K562 (cell line): ENCODE results near the gene MAN1A1. TPM values are rescaled to one million over a fixed set of nuclear protein-coding genes. Genes with fewer than 3 reads are reported as not detected.

Experiments
- ATAC-seq: fragments of 200-7000 bp; cut with Tn5 transposase; 3 replicates; pipeline ENCODE4 v1.9.1; 2020; ENCODE audit warnings: moderate library complexity
- BruUV-seq: library from RNA; stranded (reverse); fragments of 400-500 nt; replicated peaks from 2 replicates; lab custom pipeline; 2021; lab: Mats Ljungman, UMichigan
- CTCF ChIA-PET: fragments of 300-600 bp; formaldehyde crosslinking; extraction: SDS; loops from one replicate; lab custom pipeline; 2021; ENCODE audit warnings: low intra/inter-chr PET ratio; lab: Yijun Ruan, JAX
- POLR2A ChIA-PET: fragments of 300-600, 350-650 bp; sonication (Branson Sonifier 250); formaldehyde crosslinking; extraction: SDS; loops from one replicate; lab custom pipeline; 2021; ENCODE audit warnings: antibody characterized with exemption, inconsistent platforms; lab: Yijun Ruan, JAX
- DNase-seq, 4 experiments: peaks; one replicate each; pipeline versions ENCODE4 v3.0.0 to v3.0.0-alpha.2; 2011 to 2018; ENCODE audit warnings: low spot score in 3 of 4, mixed read lengths in 3 of 4; ENCODE audit errors: extremely low read depth in 1 of 4
- FAIRE-seq: peaks from 2 replicates; lab custom pipeline; 2011; peaks lifted over from hg19 to GRCh38; lab: Jason Lieb, UNC
- H2AFZ ChIP-seq: 2 replicates; pipeline ENCODE4 v1.6.0; 2011; ENCODE audit warnings: low read depth, low read length, control low read depth, inconsistent platforms
- H3K27ac ChIP-seq: fragments of 200-600 bp; 3 replicates; pipeline ENCODE4 v1.8.0; 2011; ENCODE audit warnings: low read depth, mild to moderate bottlenecking, control low read depth, inconsistent platforms, low read length, moderate library complexity, mixed read lengths; ENCODE audit errors: extremely low read depth
- H3K27me3 ChIP-seq, 2 experiments: fragments of 300-600 bp in 1 of 2; 2 replicates in 1 of 2; 3 replicates in 1 of 2; pipeline versions ENCODE4 v1.6.0 to v1.8.0; 2011; ENCODE audit warnings: inconsistent platforms in 2 of 2, low read length in 2 of 2, mild to moderate bottlenecking in 1 of 2, mixed read lengths in 1 of 2, moderate library complexity in 1 of 2; ENCODE audit not compliant: control insufficient read depth in 2 of 2, insufficient read depth in 2 of 2
- H3K36me3 ChIP-seq: fragments of 300-600 bp; 3 replicates; pipeline ENCODE4 v1.8.0; 2011; ENCODE audit warnings: mild to moderate bottlenecking, low read length, inconsistent platforms; ENCODE audit not compliant: control insufficient read depth, insufficient read depth
- H3K4me1 ChIP-seq, 2 experiments: fragments of 200-600 bp in 1 of 2; replicated peaks in 1 of 2; 2 replicates in 1 of 2; 3 replicates in 1 of 2; pipeline versions ENCODE4 v1.5.1 to v1.8.0; 2011; ENCODE audit warnings: inconsistent platforms in 2 of 2, low read length in 2 of 2, mild to moderate bottlenecking in 1 of 2, mixed read lengths in 1 of 2, moderate library complexity in 1 of 2; ENCODE audit not compliant: control insufficient read depth in 2 of 2, insufficient read depth in 2 of 2
- H3K4me2 ChIP-seq: 2 replicates; pipeline ENCODE4 v1.6.1; 2011; ENCODE audit warnings: low read length, control low read depth, inconsistent platforms, mixed read lengths; ENCODE audit not compliant: insufficient read depth
- H3K4me3 ChIP-seq: fragments of 200-600 bp; sonication (generic), shearing (Covaris generic); 2 replicates; pipeline ENCODE4 v1.5.1; 2016; ENCODE audit warnings: control low read depth, inconsistent platforms
- H3K79me2 ChIP-seq: fragments of 200-600 bp; 3 replicates; pipeline ENCODE4 v1.8.0; 2011; ENCODE audit warnings: low read length, inconsistent platforms; ENCODE audit not compliant: control insufficient read depth, insufficient read depth
- H3K9ac ChIP-seq, 2 experiments: 2 replicates each; pipeline versions ENCODE4 v1.6.0 to v1.6.1; 2011; ENCODE audit warnings: low read depth in 2 of 2, low read length in 2 of 2, control low read depth in 1 of 2, inconsistent platforms in 1 of 2, mild to moderate bottlenecking in 1 of 2, mixed read lengths in 1 of 2; ENCODE audit not compliant: insufficient read depth in 1 of 2
- H3K9me1 ChIP-seq: one replicate; pipeline ENCODE4 v1.6.0; 2011; ENCODE audit warnings: inconsistent platforms, mild to moderate bottlenecking, low read length, moderate library complexity; ENCODE audit not compliant: control insufficient read depth, insufficient read depth
- H3K9me3 ChIP-seq: replicated peaks from 2 replicates; pipeline ENCODE4 v1.5.1; 2011; ENCODE audit warnings: low read depth, low read length, inconsistent platforms; ENCODE audit not compliant: control insufficient read depth, insufficient read depth
- H4K20me1 ChIP-seq: replicated peaks from 2 replicates; pipeline ENCODE4 v1.6.1; 2011; ENCODE audit warnings: low read length, inconsistent platforms, mixed read lengths; ENCODE audit not compliant: control insufficient read depth, insufficient read depth
- CEBPB ChIP-seq: fragments of 450-650 bp; IDR thresholded peaks from 2 replicates; pipeline ENCODE4 v1.6.1; 2016; ENCODE audit warnings: missing genetic modification characterization, missing compliant biosample characterization
- CXXC5 ChIP-seq: fragments of 250-450 bp; sonication (Bioruptor Pico); IDR thresholded peaks from 2 replicates; pipeline ENCODE4 v1.8.0; 2022; ENCODE audit warnings: inconsistent platforms, mild to moderate bottlenecking, moderate library complexity
- EZH2 ChIP-seq: IDR thresholded peaks from 2 replicates; pipeline ENCODE4 v1.6.1; 2012; ENCODE audit warnings: low read depth, mild to moderate bottlenecking, inconsistent platforms, low read length, borderline replicate concordance
- FOSL1 ChIP-seq: fragments of 200-800 bp; sonication (Bioruptor generic); conservative IDR thresholded peaks from 2 replicates; pipeline ENCODE4 v1.6.1; 2016; ENCODE audit warnings: missing genetic modification characterization, missing compliant biosample characterization
- IFI16 ChIP-seq: fragments of 250-450 bp; sonication (Bioruptor Pico); IDR thresholded peaks from 2 replicates; pipeline ENCODE4 v2.1.2; 2022; ENCODE audit warnings: mild to moderate bottlenecking, inconsistent platforms
- KLF13 ChIP-seq: fragments of 450-650 bp; IDR thresholded peaks from 2 replicates; pipeline ENCODE4 v1.6.1; 2016; ENCODE audit warnings: missing genetic modification characterization, low read depth, mild to moderate bottlenecking, missing compliant biosample characterization, moderate library complexity, borderline replicate concordance
- MTA2 ChIP-seq: fragments of 450-650 bp; IDR thresholded peaks from 2 replicates; pipeline ENCODE4 v1.6.1; 2016; ENCODE audit warnings: low read depth
- PHB2 ChIP-seq: fragments of 450-650 bp; IDR thresholded peaks from 2 replicates; pipeline ENCODE4 v1.6.1; 2017; ENCODE audit warnings: low read depth
- PHF8 ChIP-seq: fragments of 200-600 bp; sonication (generic); IDR thresholded peaks from 2 replicates; pipeline ENCODE4 v1.6.1; 2012; ENCODE audit warnings: mixed run types, mild to moderate bottlenecking, inconsistent platforms, low read length, moderate library complexity, borderline replicate concordance
- RBM14 ChIP-seq: fragments of 200-400 bp; formaldehyde crosslinking; IDR thresholded peaks from 2 replicates; pipeline ENCODE4 v1.6.1; 2018; ENCODE audit warnings: low read depth, mild to moderate bottlenecking, low read length, moderate library complexity, borderline replicate concordance; ENCODE audit not compliant: insufficient read depth
- WGBS: fragments of 100-300 bp; shearing (Covaris generic); methylation state at CpG from one replicate; pipeline ENCODE4 v1.1.6; 2016; ENCODE audit warnings: low coverage, mixed read lengths; ENCODE audit not compliant: insufficient coverage; ENCODE audit errors: missing lambda C conversion rate; 5-methylcytosine and 5-hydroxymethylcytosine counted together
- in situ Hi-C: fragments of 300-500 bp; cut with MboI; formaldehyde crosslinking; loops from 4 replicates; pipeline ENCODE4 v1.15.0; 2018; ENCODE audit warnings: inconsistent platforms, mixed read lengths
- intact Hi-C: fragments of 100-400 bp; cut with micrococcal nuclease; formaldehyde crosslinking; loops from 2 replicates; pipeline ENCODE4 v1.14.2; 2022
- polyA plus RNA-seq, 8 experiments: library from polyadenylated mRNA; depleted of rRNA in 4 of 8; stranded (reverse) in 5 of 8; unstranded in 3 of 8; fragments of >200 nt; fragmentation: Nextera tagmentation in 2 of 8; fragmentation: Illumina TruSeq in 1 of 8; extraction: Ambion mirVana in 2 of 8; extraction: Trizol in 1 of 8; gene quantifications; 2 replicates each; pipeline versions ENCODE4 v1.2.1 to v1.2.3, GENCODE V29; 2011 to 2014; ENCODE audit warnings: inconsistent platforms in 1 of 8, missing spikeins in 1 of 8
- total RNA-seq, 7 experiments: library from RNA; depleted of rRNA in 6 of 7; stranded (reverse); fragments of >200 nt in 6 of 7; fragmentation: Illumina TruSeq in 2 of 7; extraction: Trizol in 2 of 7; gene quantifications; 2 replicates each; pipeline versions ENCODE4 v1.2.1 to v1.2.3, GENCODE V29; 2011 to 2021; ENCODE audit warnings: low replicate concordance in 1 of 7
- TF ChIP-seq, protein P1 (sequence below): fragments of 250-450 bp; sonication (Bioruptor Pico); IDR thresholded peaks from 2 replicates; pipeline ENCODE4 v1.5.0; 2022; ENCODE audit warnings: mild to moderate bottlenecking

MAN1A1 gene
- total and polyA plus RNA-seq, 9 of the 15 experiments (the other 6 are each of a cell fraction or from before 2014, with no cell fraction given): 24.5 to 78.4 (median 59.7) TPM

- Histone ChIP-seq H4K20me1 (no peaks in the 10 kb centered on the region), H3K9me1 (no peaks in the 10 kb centered on the region), H3K36me3 (peaks cover 96% of the 10 kb centered on the region), H3K79me2 (peaks cover 2% of the 10 kb centered on the region; the same call in 1 of the 3 replicates)
- FAIRE-seq (no peak), DNase-seq (no peak)
- intact Hi-C loops: no loop called here
- in situ Hi-C loops: no loop called here
- POLR2A ChIA-PET: interaction anchor here (0.5 to 1.6 kb wide), 4 partner anchors 11 to 39 kb away, joined by 4 to 5 read pairs (median 4); no protein-coding TSS in a partner anchor
- no peak for TF ChIP-seq MTA2
- no peak for TF ChIP-seq EZH2
- TF ChIP-seq IFI16 (CRISPR knock-in tag): no peak
- no peak for TF ChIP-seq KLF13 (tag)
- TF ChIP-seq, all 486 proteins: peak for 0
- CTCF ChIA-PET: no interaction called here
- Histone ChIP-seq H3K4me3 (no peak overlapping the region), H2AFZ (no peak overlapping the region), H3K9me3 (no peaks in the 10 kb centered on the region), H3K4me1 (no peaks in the 10 kb centered on the region), H3K9ac (no peak overlapping the region), H3K27ac (no peak overlapping the region), H3K4me2 (no peak overlapping the region), H3K27me3 (no peaks in the 10 kb centered on the region)
- no TSS peak for BruUV-seq
- 94% methylated on average over 5 of the region's 5 CpGs for WGBS
- ATAC-seq: no peak
Observed at GRCh38 chr6:119186490-119186889, 163.1 kb downstream of the MAN1A1 start.

DNA sequence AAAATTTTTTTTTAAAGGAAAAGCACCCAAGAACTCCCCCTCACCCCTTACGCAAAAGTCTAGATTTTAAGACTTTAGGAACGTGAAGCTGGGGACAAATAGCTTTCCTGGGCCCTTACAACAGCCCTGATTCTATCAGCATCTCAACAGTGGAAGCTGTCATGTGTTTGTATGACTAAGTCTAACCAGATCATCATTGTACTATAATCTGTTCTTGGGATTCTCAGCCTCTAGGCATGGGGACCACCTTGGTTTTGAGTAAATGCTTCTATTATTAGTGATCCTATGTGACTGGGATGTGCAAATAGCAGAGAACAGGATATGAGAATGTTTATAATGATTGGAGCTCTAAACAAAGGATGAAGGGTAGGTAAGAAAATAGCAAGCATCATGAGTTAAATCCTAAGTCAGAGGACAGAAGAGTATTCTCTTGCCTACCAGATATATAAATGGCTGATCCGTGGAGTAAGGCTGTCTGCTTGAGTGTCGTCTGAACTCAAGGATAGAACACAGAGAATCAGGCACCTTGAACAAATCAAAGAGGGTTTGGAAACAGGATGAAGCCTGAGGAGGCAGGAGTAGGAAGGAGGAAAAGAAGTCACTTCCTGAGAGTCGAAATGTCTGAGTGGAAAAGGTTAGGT lies 165.4 kb downstream of the MAN1A1 start:
- Histone ChIP-seq H3K4me3 (no peak overlapping the region), H3K9ac (no peak overlapping the region), H3K79me2 (no peaks in the 10 kb centered on the region; the same call in 2 of the 3 replicates)
- 89% methylated on average over 5 of the region's 5 CpGs for WGBS
- POLR2A ChIA-PET: no interaction called here
- in situ Hi-C loops: no loop called here
- no peak for TF ChIP-seq CEBPB (tag)
- no peak for TF ChIP-seq CXXC5 (CRISPR knock-in tag)
- no peak for TF ChIP-seq RBM14
- TF ChIP-seq PHF8: no peak
- TF ChIP-seq FOSL1 (tag): peak; percentile 52; the same call in 1 of the 2 replicates
- TF ChIP-seq PHB2: no peak
- TF ChIP-seq, protein P1, sequence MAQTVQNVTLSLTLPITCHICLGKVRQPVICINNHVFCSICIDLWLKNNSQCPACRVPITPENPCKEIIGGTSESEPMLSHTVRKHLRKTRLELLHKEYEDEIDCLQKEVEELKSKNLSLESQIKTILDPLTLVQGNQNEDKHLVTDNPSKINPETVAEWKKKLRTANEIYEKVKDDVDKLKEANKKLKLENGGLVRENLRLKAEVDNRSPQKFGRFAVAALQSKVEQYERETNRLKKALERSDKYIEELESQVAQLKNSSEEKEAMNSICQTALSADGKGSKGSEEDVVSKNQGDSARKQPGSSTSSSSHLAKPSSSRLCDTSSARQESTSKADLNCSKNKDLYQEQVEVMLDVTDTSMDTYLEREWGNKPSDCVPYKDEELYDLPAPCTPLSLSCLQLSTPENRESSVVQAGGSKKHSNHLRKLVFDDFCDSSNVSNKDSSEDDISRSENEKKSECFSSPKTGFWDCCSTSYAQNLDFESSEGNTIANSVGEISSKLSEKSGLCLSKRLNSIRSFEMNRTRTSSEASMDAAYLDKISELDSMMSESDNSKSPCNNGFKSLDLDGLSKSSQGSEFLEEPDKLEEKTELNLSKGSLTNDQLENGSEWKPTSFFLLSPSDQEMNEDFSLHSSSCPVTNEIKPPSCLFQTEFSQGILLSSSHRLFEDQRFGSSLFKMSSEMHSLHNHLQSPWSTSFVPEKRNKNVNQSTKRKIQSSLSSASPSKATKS (CRISPR knock-in tag): no peak
- TF ChIP-seq, all 486 proteins: peak for 1
- H3K27me3 ChIP-seq: no peaks in the 10 kb centered on the region
- peaks cover 97% of the 10 kb centered on the region for H3K36me3 ChIP-seq
- DNase-seq: no peak
- ATAC-seq: no peak; the same call in 2 of the 3 replicates
- H3K27ac ChIP-seq: no peak overlapping the region
- H3K9me1 ChIP-seq: no peaks in the 10 kb centered on the region
- no peaks in the 10 kb centered on the region for H4K20me1 ChIP-seq
- CTCF ChIA-PET: no interaction called here
- no peaks in the 10 kb centered on the region for H3K4me1 ChIP-seq
- no peak overlapping the region for H2AFZ ChIP-seq
- BruUV-seq: no TSS peak
- no peak for FAIRE-seq
- H3K4me2 ChIP-seq: no peak overlapping the region
- no peaks in the 10 kb centered on the region for H3K9me3 ChIP-seq
- intact Hi-C loops: no loop called here
